Keratinocyte (primary cell): ENCODE measurements around the gene LAMA2.

ENCODE experiments used
- EZH2 ChIP-seq: IDR thresholded peaks from one replicate; pipeline ENCODE4 v1.6.1; 2012; ENCODE audit warnings: inconsistent platforms, mild to moderate bottlenecking, low read length, moderate library complexity
- TF ChIP-seq, protein P1 (sequence below), 3 experiments: IDR thresholded peaks in 1 of 3; conservative IDR thresholded peaks in 1 of 3; optimal IDR thresholded peaks in 1 of 3; 2 replicates in 2 of 3; 3 replicates in 1 of 3; pipeline versions ENCODE3 to v1.5.1; 2011; ENCODE audit warnings: low read length in 3 of 3, mild to moderate bottlenecking in 3 of 3, moderate library complexity in 2 of 3, control low read depth in 1 of 3, inconsistent platforms in 1 of 3; ENCODE audit not compliant: insufficient read depth in 2 of 3; ENCODE audit errors: extremely low read depth in 1 of 3

DNA sequence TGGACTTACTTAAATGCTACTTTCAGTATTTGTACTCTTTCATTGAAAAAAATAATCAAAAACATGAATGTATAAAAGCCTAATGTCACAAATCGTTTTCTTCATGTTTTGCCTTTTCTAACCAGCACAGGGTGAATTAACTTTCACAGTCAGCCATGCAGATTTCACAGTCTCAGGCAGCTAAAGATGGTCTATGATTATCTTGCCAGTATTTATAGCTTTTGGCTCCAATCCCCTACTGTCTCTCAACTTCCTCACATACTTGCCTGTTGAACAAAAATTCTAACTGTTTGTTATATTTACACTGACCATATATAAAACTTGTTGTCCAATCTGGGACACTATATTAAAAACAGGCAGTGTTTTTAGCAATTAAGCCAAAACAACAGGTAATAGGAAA is 468.9 kb downstream of the LAMA2 start:
- TF ChIP-seq, protein P1, sequence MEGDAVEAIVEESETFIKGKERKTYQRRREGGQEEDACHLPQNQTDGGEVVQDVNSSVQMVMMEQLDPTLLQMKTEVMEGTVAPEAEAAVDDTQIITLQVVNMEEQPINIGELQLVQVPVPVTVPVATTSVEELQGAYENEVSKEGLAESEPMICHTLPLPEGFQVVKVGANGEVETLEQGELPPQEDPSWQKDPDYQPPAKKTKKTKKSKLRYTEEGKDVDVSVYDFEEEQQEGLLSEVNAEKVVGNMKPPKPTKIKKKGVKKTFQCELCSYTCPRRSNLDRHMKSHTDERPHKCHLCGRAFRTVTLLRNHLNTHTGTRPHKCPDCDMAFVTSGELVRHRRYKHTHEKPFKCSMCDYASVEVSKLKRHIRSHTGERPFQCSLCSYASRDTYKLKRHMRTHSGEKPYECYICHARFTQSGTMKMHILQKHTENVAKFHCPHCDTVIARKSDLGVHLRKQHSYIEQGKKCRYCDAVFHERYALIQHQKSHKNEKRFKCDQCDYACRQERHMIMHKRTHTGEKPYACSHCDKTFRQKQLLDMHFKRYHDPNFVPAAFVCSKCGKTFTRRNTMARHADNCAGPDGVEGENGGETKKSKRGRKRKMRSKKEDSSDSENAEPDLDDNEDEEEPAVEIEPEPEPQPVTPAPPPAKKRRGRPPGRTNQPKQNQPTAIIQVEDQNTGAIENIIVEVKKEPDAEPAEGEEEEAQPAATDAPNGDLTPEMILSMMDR (optimal IDR thresholded peaks at IDR 0.05 in 1 of 3, IDR thresholded peaks at IDR 0.05 in 1 of 3, conservative IDR thresholded peaks at IDR 0.05 in 1 of 3; ENCODE audit: extremely low read depth in 1 of 3, insufficient read depth in 2 of 3, low read length in 3 of 3): no peak
- TF ChIP-seq EZH2: no peak
